T47D (cell line): Measurements from ENCODE around the gene TRIM2.

Source experiments
- DNase-seq, 2 experiments: peaks; one replicate each; pipeline versions ENCODE4 v3.0.0 to v3.0.0-alpha.2; 2011 to 2012; ENCODE audit warnings: low read depth in 1 of 2, low spot score in 1 of 2
- JUND ChIP-seq: IDR thresholded peaks from 2 replicates; pipeline ENCODE4 v1.6.1; 2012; ENCODE audit warnings: low read depth
- in situ Hi-C: cut with HindIII; loops from 2 replicates; pipeline ENCODE4 v1.10.0; 2016; ENCODE audit warnings: low sequenced_read_pairs, low pct_unique_long_range_greater_than_20kb

TRIM2 gene

GRCh38 chr4:153204728-153205648 is 745 bp downstream of the TRIM2 start:
- in situ Hi-C loops = no loop called here
- TF ChIP-seq JUND = no peak
- DNase-seq = peak in 1 of 2 experiments; percentile 47

DNA sequence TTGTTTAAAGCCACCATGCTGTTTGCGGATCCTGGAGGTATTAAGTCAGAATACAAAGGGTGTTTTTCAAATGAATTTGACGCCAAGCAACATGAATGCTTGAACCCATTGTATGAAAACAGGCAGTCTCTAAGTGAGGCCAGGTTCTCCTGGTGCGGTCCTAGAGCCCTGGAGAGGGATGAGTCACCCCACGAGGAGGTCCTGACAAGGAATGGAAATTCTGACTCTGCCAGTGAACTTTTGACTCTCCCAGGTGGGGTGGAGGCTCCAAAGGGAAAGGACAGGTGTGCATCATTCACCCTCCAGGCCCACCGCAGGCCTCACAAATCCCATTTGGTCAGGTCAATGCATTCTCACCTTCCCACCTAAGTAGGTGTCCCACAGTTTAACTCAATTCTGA is 1.5 kb downstream of the TRIM2 start:
- TF ChIP-seq JUND = no peak
- DNase-seq = no peak
- in situ Hi-C loops = no loop called here

DNA sequence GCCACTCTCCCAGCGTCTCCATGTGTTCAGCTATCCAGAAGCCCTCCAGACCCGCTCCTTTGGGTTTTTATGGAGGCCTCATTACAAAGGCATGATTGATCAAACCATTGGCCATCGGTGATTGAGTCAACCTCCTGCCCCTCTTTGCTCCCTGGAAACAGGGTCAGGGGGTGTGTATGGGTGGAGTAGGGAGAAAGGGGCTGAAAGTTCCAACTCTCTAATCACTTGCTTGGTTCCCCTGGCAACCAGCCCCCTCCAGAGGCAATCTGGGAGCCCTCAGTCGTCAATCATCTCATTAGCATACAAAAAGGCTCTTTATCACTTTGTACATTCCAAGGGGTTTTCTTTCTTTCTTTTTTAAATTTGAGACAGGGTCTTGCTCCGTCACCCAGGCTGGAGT is 2.3 kb downstream of the TRIM2 start:
- TF ChIP-seq JUND = no peak
- DNase-seq = no peak
- in situ Hi-C loops = no loop called here

DNA sequence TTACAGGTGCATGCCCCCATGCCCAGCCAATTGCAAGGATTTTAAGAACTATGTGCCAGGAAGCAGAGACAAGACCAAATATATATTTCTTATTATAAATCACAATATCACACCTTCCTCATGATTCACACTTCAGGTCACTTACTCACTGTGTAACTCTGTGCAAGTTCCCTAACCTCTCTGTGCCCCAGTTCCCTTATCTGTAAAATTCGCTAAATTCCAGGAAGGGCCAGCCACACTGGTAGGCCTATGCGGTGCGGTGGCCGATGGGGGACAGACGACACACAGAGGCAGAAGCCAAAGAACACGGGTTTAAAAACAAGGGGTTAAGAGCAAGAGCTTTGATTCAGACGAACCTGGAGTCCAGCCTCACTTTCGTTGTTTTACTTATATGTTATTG is 2.8 kb downstream of the TRIM2 start:
- in situ Hi-C loops = no loop called here
- TF ChIP-seq JUND = no peak
- no peak for DNase-seq

DNA sequence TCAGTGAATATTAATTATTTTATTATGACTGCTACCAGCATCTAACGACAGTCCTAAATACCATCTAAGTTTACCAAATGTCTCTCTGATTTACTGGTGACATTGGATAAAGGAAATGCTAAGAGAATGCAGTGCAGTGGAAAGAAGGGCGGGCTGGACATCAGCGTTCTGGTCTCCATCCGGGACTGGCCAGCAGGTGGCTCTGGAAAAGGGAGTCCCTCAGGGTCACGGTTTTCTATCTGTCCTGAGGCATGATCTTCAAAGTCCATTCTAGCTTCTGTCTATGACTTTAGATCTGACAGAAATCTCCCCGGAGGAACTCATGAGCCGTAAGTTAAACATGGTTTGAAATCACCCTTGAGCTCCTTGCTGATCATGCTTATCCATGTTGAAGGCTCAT is 3.3 kb downstream of the TRIM2 start:
- no peak for TF ChIP-seq JUND
- peak in 1 of 2 experiments; percentile 46 for DNase-seq
- in situ Hi-C loops = no loop called here

GRCh38 chr4:153209410-153209809 is 5.2 kb downstream of the TRIM2 start:
- TF ChIP-seq JUND = no peak
- in situ Hi-C loops = no loop called here
- DNase-seq = peak in 1 of 2 experiments; percentile 33

DNA sequence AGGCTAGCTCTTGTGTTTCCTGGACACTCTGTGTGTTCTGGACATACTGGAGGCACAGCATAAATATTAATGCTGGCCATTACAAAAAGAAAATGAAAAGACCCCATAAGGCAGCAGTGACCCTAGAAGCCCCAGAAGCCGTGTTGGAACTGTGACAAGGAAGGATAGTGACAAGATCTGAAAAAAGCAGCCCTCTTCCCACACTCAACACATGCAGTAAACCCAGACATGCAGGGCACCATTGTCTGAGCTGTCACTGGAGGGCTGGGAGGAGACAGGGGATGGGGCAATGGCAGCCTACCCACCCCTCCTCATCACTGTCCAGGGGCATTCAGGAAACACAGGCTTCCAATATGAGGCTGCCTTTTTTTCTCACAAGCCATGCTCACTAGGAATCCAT is 6.5 kb downstream of the TRIM2 start:
- DNase-seq = no peak
- in situ Hi-C loops = no loop called here
- no peak for TF ChIP-seq JUND

DNA sequence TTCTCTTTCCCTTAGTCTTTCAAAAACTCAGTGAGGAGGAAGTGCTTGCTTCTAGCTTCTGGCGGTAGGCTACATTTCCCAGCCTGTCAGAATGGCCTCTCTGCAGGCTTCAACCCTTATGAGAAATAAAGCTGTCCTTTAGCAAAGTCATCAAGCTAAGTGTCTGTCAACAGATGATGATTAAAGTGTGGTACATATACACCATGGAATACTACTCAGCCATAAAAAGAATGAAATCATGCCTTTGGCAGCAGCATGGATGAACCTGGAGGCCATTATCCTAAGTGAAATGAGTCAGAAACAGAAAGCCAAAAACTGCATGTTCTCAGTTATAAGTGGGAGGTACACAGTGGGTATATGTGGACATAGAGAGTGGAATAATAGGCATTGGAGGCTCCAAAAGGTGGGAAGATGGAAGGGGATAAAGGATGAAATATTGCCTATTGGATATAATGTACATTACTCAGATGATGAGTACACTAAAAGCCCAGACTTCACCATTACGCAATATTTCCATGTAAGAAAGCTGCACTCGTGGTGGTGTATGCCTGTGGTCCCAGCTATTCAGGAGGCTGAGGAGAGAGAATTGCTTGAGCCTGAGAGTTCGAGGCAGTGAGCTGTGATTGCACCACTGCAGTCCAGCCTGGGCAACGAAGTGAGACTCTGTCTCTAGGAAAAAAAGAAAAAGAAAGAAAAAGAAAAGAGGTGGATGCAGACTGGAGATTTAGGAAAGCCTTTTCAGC is 7.9 kb downstream of the TRIM2 start:
- in situ Hi-C loops = no loop called here
- no peak for TF ChIP-seq JUND
- no peak for DNase-seq

DNA sequence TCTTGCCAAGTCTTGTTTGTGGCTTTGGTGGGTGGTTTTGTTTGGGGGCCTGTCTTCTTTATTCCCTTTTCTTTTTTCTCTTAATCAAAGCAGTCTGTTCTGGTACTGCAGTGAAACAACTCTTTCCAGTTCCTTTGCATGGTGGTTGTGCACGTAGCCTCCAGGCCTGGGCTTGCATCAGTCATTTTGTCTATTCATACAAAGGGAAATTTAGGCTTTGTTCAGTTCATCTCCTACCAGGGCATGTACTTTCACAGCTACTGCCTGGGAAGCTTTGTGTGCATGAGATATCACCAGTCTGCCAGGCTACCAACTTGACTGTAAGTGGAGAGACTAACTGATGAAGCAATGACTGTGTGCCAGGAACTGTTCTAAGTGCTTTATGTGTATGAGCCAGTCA is 8.5 kb downstream of the TRIM2 start:
- TF ChIP-seq JUND = no peak
- DNase-seq = no peak
- in situ Hi-C loops = no loop called here

- no peak for DNase-seq
These were observed 11.7 kb downstream of the TRIM2 start for GRCh38 chr4:153215921-153216320.

GRCh38 chr4:153216546-153216945 is 12.3 kb downstream of the TRIM2 start:
- no peak for TF ChIP-seq JUND
- DNase-seq = no peak
- in situ Hi-C loops = no loop called here

More at GRCh38 chr4:153215921-153216320, 11.7 kb downstream of the TRIM2 start:
- in situ Hi-C loops = no loop called here
- no peak for TF ChIP-seq JUND

- in situ Hi-C loops = no loop called here
- DNase-seq = no peak
- TF ChIP-seq JUND = no peak
These were observed 13.2 kb downstream of the TRIM2 start for GRCh38 chr4:153217440-153217839.

DNA sequence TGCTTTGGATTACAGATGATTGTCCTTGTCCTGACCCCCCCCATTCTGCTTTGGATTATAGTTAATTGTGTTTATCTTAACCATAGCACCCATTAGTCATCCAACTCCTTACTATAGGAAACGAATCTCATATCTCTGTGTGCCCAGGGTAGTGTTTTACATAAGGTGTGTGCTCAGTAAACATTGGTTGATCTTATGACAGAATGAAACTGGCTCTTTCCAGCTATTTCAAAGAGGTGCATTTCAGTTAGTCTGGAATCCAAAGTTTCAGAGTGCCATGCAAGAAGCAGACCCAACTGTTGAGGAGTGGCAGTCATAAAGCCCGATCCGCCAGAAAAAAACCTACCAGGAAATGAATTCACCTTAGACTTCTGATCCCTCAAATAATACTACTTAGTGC is 14.7 kb downstream of the TRIM2 start:
- no peak for DNase-seq

More for the DNA sequence above, 14.7 kb downstream of the TRIM2 start:
- no peak for TF ChIP-seq JUND
- in situ Hi-C loops = no loop called here
